Measurements from ENCODE around the gene DUOXA2.

The DUOXA2 gene

DNA sequence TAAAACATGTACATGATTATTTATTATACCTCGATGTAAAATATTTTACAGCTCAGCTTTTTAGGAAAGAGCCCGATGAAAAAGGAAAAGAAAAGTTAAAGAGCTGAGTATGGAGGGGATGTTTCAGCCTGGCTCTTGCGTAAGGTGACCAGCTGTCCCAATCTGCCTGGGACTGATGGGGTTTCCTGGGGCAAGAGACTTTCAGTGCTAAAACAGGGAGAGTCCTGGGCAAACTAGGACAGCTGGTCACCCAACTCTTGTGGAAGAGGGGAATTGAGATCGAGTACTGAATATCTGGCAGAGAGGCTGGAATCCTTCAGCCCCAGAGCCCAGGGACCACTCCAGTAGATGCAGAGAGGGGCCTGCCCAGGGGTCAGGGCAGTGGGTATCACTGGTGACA lies 21.1 kb upstream of the DUOXA2 start:
- TF ChIP-seq, protein P1, sequence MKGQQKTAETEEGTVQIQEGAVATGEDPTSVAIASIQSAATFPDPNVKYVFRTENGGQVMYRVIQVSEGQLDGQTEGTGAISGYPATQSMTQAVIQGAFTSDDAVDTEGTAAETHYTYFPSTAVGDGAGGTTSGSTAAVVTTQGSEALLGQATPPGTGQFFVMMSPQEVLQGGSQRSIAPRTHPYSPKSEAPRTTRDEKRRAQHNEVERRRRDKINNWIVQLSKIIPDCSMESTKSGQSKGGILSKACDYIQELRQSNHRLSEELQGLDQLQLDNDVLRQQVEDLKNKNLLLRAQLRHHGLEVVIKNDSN (IDR thresholded peaks at IDR 0.05) = no peak
- TF ChIP-seq FOXM1 (IDR thresholded peaks at IDR 0.05; ENCODE audit: borderline replicate concordance, low read depth) = no peak
- no peak for TF ChIP-seq CREB1 (IDR thresholded peaks at IDR 0.05; ENCODE audit: low read depth)
- no peak for TF ChIP-seq EP300 (IDR thresholded peaks at IDR 0.05; ENCODE audit: borderline replicate concordance)
- no peak for TF ChIP-seq TCF12 (IDR thresholded peaks at IDR 0.05; ENCODE audit: low read depth)
- TF ChIP-seq, protein P2, sequence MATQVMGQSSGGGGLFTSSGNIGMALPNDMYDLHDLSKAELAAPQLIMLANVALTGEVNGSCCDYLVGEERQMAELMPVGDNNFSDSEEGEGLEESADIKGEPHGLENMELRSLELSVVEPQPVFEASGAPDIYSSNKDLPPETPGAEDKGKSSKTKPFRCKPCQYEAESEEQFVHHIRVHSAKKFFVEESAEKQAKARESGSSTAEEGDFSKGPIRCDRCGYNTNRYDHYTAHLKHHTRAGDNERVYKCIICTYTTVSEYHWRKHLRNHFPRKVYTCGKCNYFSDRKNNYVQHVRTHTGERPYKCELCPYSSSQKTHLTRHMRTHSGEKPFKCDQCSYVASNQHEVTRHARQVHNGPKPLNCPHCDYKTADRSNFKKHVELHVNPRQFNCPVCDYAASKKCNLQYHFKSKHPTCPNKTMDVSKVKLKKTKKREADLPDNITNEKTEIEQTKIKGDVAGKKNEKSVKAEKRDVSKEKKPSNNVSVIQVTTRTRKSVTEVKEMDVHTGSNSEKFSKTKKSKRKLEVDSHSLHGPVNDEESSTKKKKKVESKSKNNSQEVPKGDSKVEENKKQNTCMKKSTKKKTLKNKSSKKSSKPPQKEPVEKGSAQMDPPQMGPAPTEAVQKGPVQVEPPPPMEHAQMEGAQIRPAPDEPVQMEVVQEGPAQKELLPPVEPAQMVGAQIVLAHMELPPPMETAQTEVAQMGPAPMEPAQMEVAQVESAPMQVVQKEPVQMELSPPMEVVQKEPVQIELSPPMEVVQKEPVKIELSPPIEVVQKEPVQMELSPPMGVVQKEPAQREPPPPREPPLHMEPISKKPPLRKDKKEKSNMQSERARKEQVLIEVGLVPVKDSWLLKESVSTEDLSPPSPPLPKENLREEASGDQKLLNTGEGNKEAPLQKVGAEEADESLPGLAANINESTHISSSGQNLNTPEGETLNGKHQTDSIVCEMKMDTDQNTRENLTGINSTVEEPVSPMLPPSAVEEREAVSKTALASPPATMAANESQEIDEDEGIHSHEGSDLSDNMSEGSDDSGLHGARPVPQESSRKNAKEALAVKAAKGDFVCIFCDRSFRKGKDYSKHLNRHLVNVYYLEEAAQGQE (IDR thresholded peaks at IDR 0.05; ENCODE audit: low read depth) = no peak
- TF ChIP-seq YY1 (IDR thresholded peaks at IDR 0.05; ENCODE audit: low read depth) = no peak
- TF ChIP-seq NFIC (IDR thresholded peaks at IDR 0.05) = no peak

DNA sequence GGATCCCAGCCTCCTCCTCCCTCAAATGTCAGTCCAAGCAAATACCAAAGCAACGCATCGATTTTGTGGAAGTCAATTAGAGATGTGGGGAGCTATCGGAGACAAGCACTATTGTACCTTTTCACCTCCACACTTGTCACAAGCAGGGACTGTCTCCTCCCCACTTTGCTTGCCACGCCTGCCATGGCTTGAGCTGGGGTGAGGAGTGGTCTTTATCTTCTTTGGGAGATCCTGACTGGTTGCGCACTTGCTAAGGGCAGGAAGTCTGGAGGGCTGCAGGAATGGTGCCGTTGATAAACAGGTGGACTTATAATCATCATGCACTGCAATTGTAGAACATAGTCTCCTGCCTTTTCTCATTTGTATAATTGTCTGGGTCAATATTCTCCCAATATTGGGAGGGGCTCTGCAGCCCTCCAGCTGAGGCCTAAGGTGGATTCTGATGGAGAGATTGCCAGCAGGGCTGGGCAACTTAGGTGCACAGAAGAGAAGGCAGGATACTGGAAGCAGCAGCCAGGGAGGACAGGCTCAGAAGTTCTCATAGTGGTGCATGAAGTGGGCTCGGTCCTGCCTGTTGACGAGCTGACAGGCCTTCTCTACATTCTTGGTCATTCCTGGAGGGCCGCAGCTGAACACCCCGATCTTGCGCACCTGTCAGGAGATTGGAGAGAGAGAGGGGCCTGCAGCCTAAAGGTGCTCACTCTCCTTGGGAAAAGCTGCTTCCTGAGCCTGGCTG lies 20.3 kb upstream of the DUOXA2 start:
- no peak for TF ChIP-seq ZBTB7A (IDR thresholded peaks at IDR 0.05; ENCODE audit: low read depth)
- no peak for TF ChIP-seq CEBPB (IDR thresholded peaks at IDR 0.05)
- TF ChIP-seq TCF12 (IDR thresholded peaks at IDR 0.05; ENCODE audit: low read depth) = no peak
- no peak for TF ChIP-seq EP300 (IDR thresholded peaks at IDR 0.05; ENCODE audit: borderline replicate concordance)
- TF ChIP-seq, protein P1 (IDR thresholded peaks at IDR 0.05) = no peak
- TF ChIP-seq, protein P2 (IDR thresholded peaks at IDR 0.05; ENCODE audit: low read depth) = no peak
- TF ChIP-seq TAF1 (IDR thresholded peaks at IDR 0.05; ENCODE audit: low read depth) = no peak

DNA sequence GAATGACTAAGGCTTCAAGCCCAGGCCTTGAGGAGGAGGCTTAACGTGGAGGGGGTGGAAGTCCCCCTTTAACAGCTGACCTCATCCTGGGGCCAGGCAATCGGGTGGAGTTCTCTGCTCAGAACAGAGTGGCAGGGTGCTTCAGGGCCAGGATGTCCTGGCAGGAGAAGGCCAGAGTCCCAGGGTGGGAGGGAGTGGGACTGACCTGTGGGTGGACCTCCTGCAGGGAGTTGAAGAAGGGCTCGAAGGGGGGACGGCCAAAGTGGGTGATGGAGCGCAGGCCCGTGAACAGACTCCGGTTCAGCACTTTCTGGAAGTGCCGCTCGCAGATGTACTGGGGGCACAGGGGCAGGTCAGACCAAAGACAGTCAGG lies 19.8 kb upstream of the DUOXA2 start:
- TF ChIP-seq, protein P3, sequence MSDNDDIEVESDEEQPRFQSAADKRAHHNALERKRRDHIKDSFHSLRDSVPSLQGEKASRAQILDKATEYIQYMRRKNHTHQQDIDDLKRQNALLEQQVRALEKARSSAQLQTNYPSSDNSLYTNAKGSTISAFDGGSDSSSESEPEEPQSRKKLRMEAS (IDR thresholded peaks at IDR 0.05) = no peak
- TF ChIP-seq NFIC (IDR thresholded peaks at IDR 0.05) (no peak), EGR1 (IDR thresholded peaks at IDR 0.05) (no peak), EP300 (IDR thresholded peaks at IDR 0.05; ENCODE audit: borderline replicate concordance) (no peak), YY1 (IDR thresholded peaks at IDR 0.05; ENCODE audit: low read depth) (no peak), RAD21 (IDR thresholded peaks at IDR 0.05; ENCODE audit: low read depth) (no peak), ZBTB7A (IDR thresholded peaks at IDR 0.05; ENCODE audit: low read depth) (no peak), FOXM1 (IDR thresholded peaks at IDR 0.05; ENCODE audit: borderline replicate concordance, low read depth) (no peak)
- TF ChIP-seq, protein P1 (IDR thresholded peaks at IDR 0.05) = no peak

DNA sequence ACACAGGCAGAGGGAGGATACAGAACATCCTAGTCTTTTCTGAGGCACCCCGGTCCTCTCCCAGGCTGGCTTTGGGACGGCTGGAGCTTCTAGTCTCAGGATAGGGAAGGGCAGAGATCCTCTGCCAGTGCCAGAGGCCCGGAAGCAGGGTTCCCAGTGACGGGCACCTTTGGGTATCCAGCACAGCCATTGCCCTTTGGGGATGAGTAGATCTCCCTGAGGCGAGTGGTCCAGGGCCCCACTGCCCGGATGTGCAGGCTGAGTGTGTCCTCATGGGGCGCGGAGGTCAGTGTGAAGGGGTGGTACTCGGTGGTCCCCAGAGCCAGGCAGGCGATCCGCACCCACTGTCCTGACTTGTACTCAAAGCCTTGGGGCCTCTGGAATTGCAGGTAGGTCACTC lies 18.5 kb upstream of the DUOXA2 start:
- TF ChIP-seq TAF1 (IDR thresholded peaks at IDR 0.05; ENCODE audit: low read depth) (no peak), NFIC (IDR thresholded peaks at IDR 0.05) (no peak), CEBPB (IDR thresholded peaks at IDR 0.05) (no peak), EGR1 (IDR thresholded peaks at IDR 0.05) (no peak), TEAD4 (IDR thresholded peaks at IDR 0.05) (no peak), ZBTB7A (IDR thresholded peaks at IDR 0.05; ENCODE audit: low read depth) (no peak), TCF12 (IDR thresholded peaks at IDR 0.05; ENCODE audit: low read depth) (no peak), CREB1 (IDR thresholded peaks at IDR 0.05; ENCODE audit: low read depth) (no peak), RAD21 (IDR thresholded peaks at IDR 0.05; ENCODE audit: low read depth) (no peak), YY1 (IDR thresholded peaks at IDR 0.05; ENCODE audit: low read depth) (no peak), FOXM1 (IDR thresholded peaks at IDR 0.05; ENCODE audit: borderline replicate concordance, low read depth) (no peak), EP300 (IDR thresholded peaks at IDR 0.05; ENCODE audit: borderline replicate concordance) (no peak)
- TF ChIP-seq, protein P2 (IDR thresholded peaks at IDR 0.05; ENCODE audit: low read depth) = no peak
- TF ChIP-seq, protein P3 (IDR thresholded peaks at IDR 0.05) = no peak
- TF ChIP-seq, protein P1 (IDR thresholded peaks at IDR 0.05) = no peak
